ENCODE data around the gene MEI4.
"Not testable (repeated sequence)": the region's sequence is repeated elsewhere in the genome, so short reads cannot be mapped to it uniquely, and the experiment has no call there.

MEI4 gene

GRCh38 chr6:77816766-77817270 is 164.0 kb downstream of the MEI4 start:
- no peak for DNase-seq (ENCODE audit: low read depth)

- DNase-seq (ENCODE audit: low read depth), result no peak
Observed at GRCh38 chr6:77822265-77822664, 169.4 kb downstream of the MEI4 start.

GRCh38 chr6:77825204-77825603 is 172.4 kb downstream of the MEI4 start:
- DNase-seq (ENCODE audit: low read depth), result no peak

- no peak for DNase-seq (ENCODE audit: low read depth)
Observed at GRCh38 chr6:77829736-77830135, 176.9 kb downstream of the MEI4 start.

GRCh38 chr6:77833749-77834148 is 180.9 kb downstream of the MEI4 start:
- DNase-seq (ENCODE audit: low read depth), result not testable (repeated sequence)

- DNase-seq (ENCODE audit: low read depth), result no peak
Observed at GRCh38 chr6:77834591-77834996, 181.8 kb downstream of the MEI4 start.

GRCh38 chr6:77837034-77837784 is 184.4 kb downstream of the MEI4 start:
- DNase-seq (ENCODE audit: low read depth), result no peak

- no peak for DNase-seq (ENCODE audit: low read depth)
Observed at GRCh38 chr6:77839292-77839691, 186.5 kb downstream of the MEI4 start.

- no peak for DNase-seq (ENCODE audit: low read depth)
Observed at GRCh38 chr6:77844822-77845221, 192.0 kb downstream of the MEI4 start.

GRCh38 chr6:77853401-77853800 is 200.6 kb downstream of the MEI4 start:
- DNase-seq (ENCODE audit: low read depth), result no peak

GRCh38 chr6:77856391-77856790 is 203.6 kb downstream of the MEI4 start:
- DNase-seq (ENCODE audit: low read depth), result no peak

GRCh38 chr6:77857421-77857820 is 204.6 kb downstream of the MEI4 start:
- no peak for DNase-seq (ENCODE audit: low read depth)

- no peak for DNase-seq (ENCODE audit: low read depth)
Observed at GRCh38 chr6:77876300-77876699, 223.5 kb downstream of the MEI4 start.

GRCh38 chr6:77879527-77879926 is 226.7 kb downstream of the MEI4 start:
- no peak for DNase-seq (ENCODE audit: low read depth)

GRCh38 chr6:77880501-77880900 is 227.7 kb downstream of the MEI4 start:
- DNase-seq (ENCODE audit: low read depth), result no peak

- no peak for DNase-seq (ENCODE audit: low read depth)
Observed at GRCh38 chr6:77883851-77884250, 231.0 kb downstream of the MEI4 start.

GRCh38 chr6:77893391-77893790 is 240.6 kb downstream of the MEI4 start:
- DNase-seq (ENCODE audit: low read depth), result no peak

GRCh38 chr6:77906070-77906469 is 253.2 kb downstream of the MEI4 start:
- DNase-seq (ENCODE audit: low read depth), result no peak

GRCh38 chr6:77910826-77911225 is 258.0 kb downstream of the MEI4 start:
- DNase-seq (ENCODE audit: low read depth), result no peak

- DNase-seq (ENCODE audit: low read depth), result no peak
Observed at GRCh38 chr6:77926198-77926751, 273.4 kb downstream of the MEI4 start.

- DNase-seq (ENCODE audit: low read depth), result no peak
Observed at GRCh38 chr6:77930382-77930781, 277.5 kb downstream of the MEI4 start.

- no peak for DNase-seq (ENCODE audit: low read depth)
Observed at GRCh38 chr6:77930952-77931351, 278.1 kb downstream of the MEI4 start.

GRCh38 chr6:77962070-77962469 is 309.2 kb downstream of the MEI4 start:
- no peak for DNase-seq (ENCODE audit: low read depth)

- DNase-seq (ENCODE audit: low read depth), result no peak
Observed at GRCh38 chr6:77965449-77965848, 312.6 kb downstream of the MEI4 start.
